Smooth muscle cell (in vitro differentiated cells): ENCODE measurements around the gene SHLD1. TPM values are rescaled to one million over a fixed set of nuclear protein-coding genes. Genes with fewer than 3 reads are reported as not detected.

Source experiments
- DNase-seq: peaks from one replicate; lab custom pipeline; 2025; ENCODE audit not compliant: unreplicated experiment; lab: John Stamatoyannopoulos, UW
- H2AFZ ChIP-seq: fragments of 200-600 bp; sonication (generic); 2 replicates; pipeline ENCODE4 v1.6.0; 2016; ENCODE audit warnings: antibody characterized with exemption, low read depth, mild to moderate bottlenecking
- H3F3A ChIP-seq: fragments of 200-600 bp; sonication (generic); 2 replicates; pipeline ENCODE4 v1.6.0; 2017; ENCODE audit warnings: antibody characterized with exemption, low read depth
- H3K27ac ChIP-seq: fragments of 200-600 bp; sonication (generic); 2 replicates; pipeline ENCODE4 v1.5.1; 2016; ENCODE audit warnings: low read depth, mild to moderate bottlenecking
- H3K27me3 ChIP-seq: fragments of 200-600 bp; sonication (generic); 2 replicates; pipeline ENCODE4 v1.6.1; 2016; ENCODE audit warnings: low read depth, mild to moderate bottlenecking
- H3K36me3 ChIP-seq: fragments of 200-600 bp; sonication (generic); 2 replicates; pipeline ENCODE4 v1.5.1; 2016; ENCODE audit warnings: low read depth
- H3K4me1 ChIP-seq: fragments of 200-600 bp; sonication (generic); 2 replicates; pipeline ENCODE4 v1.5.1; 2016; ENCODE audit warnings: low read depth
- H3K4me2 ChIP-seq: fragments of 200-600 bp; sonication (generic); 2 replicates; pipeline ENCODE4 v1.6.0; 2016; ENCODE audit warnings: mild to moderate bottlenecking
- H3K4me3 ChIP-seq: fragments of 200-600 bp; sonication (generic); 2 replicates; pipeline ENCODE4 v1.5.1; 2016; ENCODE audit warnings: mild to moderate bottlenecking
- H3K79me2 ChIP-seq: fragments of 200-600 bp; sonication (generic); 2 replicates; pipeline ENCODE4 v1.6.0; 2016; ENCODE audit warnings: low read depth, mild to moderate bottlenecking
- H3K9ac ChIP-seq: fragments of 200-600 bp; sonication (generic); 2 replicates; pipeline ENCODE4 v1.6.0; 2016; ENCODE audit warnings: low read depth
- H3K9me3 ChIP-seq: fragments of 200-600 bp; sonication (generic); replicated peaks from 2 replicates; pipeline ENCODE4 v1.5.1; 2016; ENCODE audit warnings: low read depth
- H4K20me1 ChIP-seq: fragments of 200-600 bp; sonication (generic); 2 replicates; pipeline ENCODE4 v1.6.0; 2016; ENCODE audit warnings: low read depth
- WGBS: methylation state at CpG from one replicate; pipeline ENCODE4 v1.1.7; 2016; ENCODE audit warnings: low lambda C conversion rate; 5-methylcytosine and 5-hydroxymethylcytosine counted together
- polyA plus RNA-seq: library from polyadenylated mRNA; unstranded; fragments of >200 nt; fragmentation: Nextera tagmentation; extraction: Ambion mirVana; gene quantifications from 2 replicates; pipeline ENCODE4 v1.2.1, GENCODE V29; 2016
- total RNA-seq: library from RNA; depleted of rRNA; stranded (reverse); fragments of >200 nt; gene quantifications from 2 replicates; pipeline ENCODE4 v1.2.3, GENCODE V29; 2014
- TF ChIP-seq, protein P1 (sequence below): fragments of 200-600 bp; sonication (generic); IDR thresholded peaks from 2 replicates; pipeline ENCODE4 v1.5.1; 2017; ENCODE audit warnings: borderline replicate concordance, mild to moderate bottlenecking, antibody characterized with exemption; ENCODE audit not compliant: insufficient read depth, poor library complexity, severe bottlenecking

SHLD1 gene
- total and polyA plus RNA-seq, 2 experiments from 2014 or later = 3.3 to 3.7 TPM

DNA sequence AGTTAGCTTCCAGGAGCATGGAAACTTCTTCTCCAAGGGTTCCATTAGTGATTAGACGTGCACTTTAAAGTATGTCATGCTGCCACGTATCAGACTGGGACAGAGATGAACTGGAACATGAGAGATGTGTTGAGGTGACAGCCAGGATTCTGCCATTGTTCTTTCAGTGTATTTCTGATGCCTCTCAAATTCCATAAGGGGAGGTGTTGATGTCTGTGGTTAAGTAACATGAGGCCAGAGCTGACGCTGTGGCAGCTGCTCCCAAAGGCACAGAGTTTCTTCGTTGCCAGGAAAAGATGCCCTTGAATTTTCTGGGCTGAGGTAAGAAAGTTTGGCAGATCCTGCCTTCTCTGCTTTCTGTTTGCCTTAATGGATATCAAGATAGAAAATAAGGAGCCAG, 136.6 kb downstream of the SHLD1 start:
- Histone ChIP-seq H3K9ac (no peak overlapping the region), H3K27ac (no peak overlapping the region), H3K79me2 (no peaks in the 10 kb centered on the region), H3K36me3 (no peaks in the 10 kb centered on the region), H3F3A (no peaks in the 10 kb centered on the region), H3K27me3 (peaks cover 5% of the 10 kb centered on the region), H4K20me1 (no peaks in the 10 kb centered on the region), H3K9me3 (no peaks in the 10 kb centered on the region), H3K4me1 (no peaks in the 10 kb centered on the region), H2AFZ (no peak overlapping the region), H3K4me3 (no peak overlapping the region), H3K4me2 (no peak overlapping the region)
- WGBS = 89% methylated on average over 4 of the region's 4 CpGs
- TF ChIP-seq, protein P1, sequence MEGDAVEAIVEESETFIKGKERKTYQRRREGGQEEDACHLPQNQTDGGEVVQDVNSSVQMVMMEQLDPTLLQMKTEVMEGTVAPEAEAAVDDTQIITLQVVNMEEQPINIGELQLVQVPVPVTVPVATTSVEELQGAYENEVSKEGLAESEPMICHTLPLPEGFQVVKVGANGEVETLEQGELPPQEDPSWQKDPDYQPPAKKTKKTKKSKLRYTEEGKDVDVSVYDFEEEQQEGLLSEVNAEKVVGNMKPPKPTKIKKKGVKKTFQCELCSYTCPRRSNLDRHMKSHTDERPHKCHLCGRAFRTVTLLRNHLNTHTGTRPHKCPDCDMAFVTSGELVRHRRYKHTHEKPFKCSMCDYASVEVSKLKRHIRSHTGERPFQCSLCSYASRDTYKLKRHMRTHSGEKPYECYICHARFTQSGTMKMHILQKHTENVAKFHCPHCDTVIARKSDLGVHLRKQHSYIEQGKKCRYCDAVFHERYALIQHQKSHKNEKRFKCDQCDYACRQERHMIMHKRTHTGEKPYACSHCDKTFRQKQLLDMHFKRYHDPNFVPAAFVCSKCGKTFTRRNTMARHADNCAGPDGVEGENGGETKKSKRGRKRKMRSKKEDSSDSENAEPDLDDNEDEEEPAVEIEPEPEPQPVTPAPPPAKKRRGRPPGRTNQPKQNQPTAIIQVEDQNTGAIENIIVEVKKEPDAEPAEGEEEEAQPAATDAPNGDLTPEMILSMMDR = no peak
- DNase-seq = no peak

DNA sequence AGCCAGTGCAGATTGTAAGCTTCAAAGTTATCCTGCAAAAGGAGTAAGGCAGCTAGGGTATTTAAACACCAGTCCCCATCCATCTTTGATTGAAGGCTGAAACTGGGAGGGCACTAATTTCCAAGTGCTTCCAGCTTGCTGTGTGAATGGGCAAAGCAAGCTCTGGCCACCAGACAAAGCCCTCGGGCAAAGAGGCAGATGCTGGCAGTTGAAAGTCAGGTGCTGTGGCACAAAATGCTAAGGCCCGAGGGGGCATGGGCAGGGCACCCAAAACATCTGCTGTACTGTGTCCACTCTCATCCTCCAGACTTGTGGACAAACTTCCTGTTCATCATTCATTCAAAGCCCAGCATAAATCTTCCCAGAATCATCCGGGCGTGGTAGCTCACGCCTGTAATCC, 137.2 kb downstream of the SHLD1 start:
- H2AFZ ChIP-seq = no peak overlapping the region
- no peak overlapping the region for H3K4me3 ChIP-seq
- 88% methylated on average over 5 of the region's 5 CpGs for whole genome bisulfite sequencing
- no peaks in the 10 kb centered on the region for H3K9me3 ChIP-seq
- no peaks in the 10 kb centered on the region for H3K4me1 ChIP-seq
- H3K36me3 ChIP-seq = no peaks in the 10 kb centered on the region
- TF ChIP-seq, protein P1 = no peak
- no peak overlapping the region for H3K9ac ChIP-seq
- H3K4me2 ChIP-seq = no peak overlapping the region
- DNase-seq = no peak
- H3K79me2 ChIP-seq = no peaks in the 10 kb centered on the region
- H4K20me1 ChIP-seq = no peaks in the 10 kb centered on the region
- no peaks in the 10 kb centered on the region for H3F3A ChIP-seq
- H3K27me3 ChIP-seq = peaks cover 5% of the 10 kb centered on the region
- no peak overlapping the region for H3K27ac ChIP-seq

DNA sequence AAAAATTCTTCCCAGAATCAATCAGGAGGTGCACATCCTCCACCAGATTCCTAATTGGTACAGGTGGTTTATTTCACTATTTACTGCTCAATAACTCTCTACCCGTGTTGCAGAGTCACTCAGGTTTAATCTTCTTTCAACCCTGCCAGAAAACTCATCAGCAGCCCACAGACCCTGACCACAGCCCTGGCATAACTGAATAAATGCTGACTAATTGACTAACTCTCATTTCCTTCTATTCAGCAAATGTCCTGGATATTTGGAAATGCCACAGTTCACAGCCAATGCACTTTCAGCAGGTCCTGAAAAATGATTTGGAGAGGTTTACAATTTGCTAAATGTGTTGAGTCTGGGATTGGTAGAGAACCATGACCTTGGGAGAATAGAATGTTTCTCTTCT, 137.8 kb downstream of the SHLD1 start:
- H3K27ac ChIP-seq = no peak overlapping the region
- no peaks in the 10 kb centered on the region for H3K36me3 ChIP-seq
- H3K9ac ChIP-seq = no peak overlapping the region
- H3K9me3 ChIP-seq = no peaks in the 10 kb centered on the region
- H3K27me3 ChIP-seq = peaks cover 5% of the 10 kb centered on the region
- H4K20me1 ChIP-seq = no peaks in the 10 kb centered on the region
- no peaks in the 10 kb centered on the region for H3K79me2 ChIP-seq
- H2AFZ ChIP-seq = no peak overlapping the region
- no peaks in the 10 kb centered on the region for H3F3A ChIP-seq
- H3K4me3 ChIP-seq = no peak overlapping the region
- no peak for DNase-seq
- H3K4me1 ChIP-seq = no peaks in the 10 kb centered on the region
- TF ChIP-seq, protein P1 = no peak
- H3K4me2 ChIP-seq = no peak overlapping the region
- 79% methylated on average over 1 of the region's 1 CpG for WGBS

DNA sequence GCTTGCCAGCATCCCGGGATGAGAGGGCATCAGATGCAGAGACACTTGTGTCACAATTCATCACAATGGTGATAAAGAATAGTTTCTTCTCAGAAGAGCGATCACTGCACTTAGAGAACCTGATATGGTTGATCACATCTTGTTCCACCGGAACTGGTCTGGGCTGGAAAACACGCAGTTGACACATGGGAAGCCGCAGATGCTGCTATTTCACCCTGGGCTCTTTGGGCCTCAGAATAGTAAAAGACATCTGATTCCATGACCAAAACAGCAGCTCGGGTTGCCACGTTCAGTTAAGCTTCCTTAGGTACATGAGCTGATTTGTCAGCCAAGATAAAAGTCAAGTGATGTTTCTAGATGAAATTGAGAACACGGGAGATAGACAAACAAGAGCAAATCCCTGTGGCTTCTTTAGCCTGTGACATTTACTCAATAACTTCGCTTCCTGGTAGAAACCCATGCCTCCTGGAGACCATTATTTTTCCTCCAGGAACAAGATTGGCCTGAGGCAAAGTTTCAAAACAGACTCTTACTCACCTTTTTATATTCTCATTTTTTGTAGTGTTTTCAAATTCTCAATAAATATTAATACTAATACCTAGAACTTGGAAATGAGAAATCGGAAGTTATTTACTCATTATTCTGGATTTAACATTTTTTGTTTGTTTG, 140.7 kb downstream of the SHLD1 start:
- DNase-seq = no peak
- no peak overlapping the region for H3K4me3 ChIP-seq
- no peak overlapping the region for H2AFZ ChIP-seq
- H3K9me3 ChIP-seq = no peaks in the 10 kb centered on the region
- 85% methylated on average over 10 of the region's 10 CpGs for WGBS
- no peaks in the 10 kb centered on the region for H4K20me1 ChIP-seq
- no peaks in the 10 kb centered on the region for H3K36me3 ChIP-seq
- H3F3A ChIP-seq = no peaks in the 10 kb centered on the region
- H3K27ac ChIP-seq = no peak overlapping the region
- no peaks in the 10 kb centered on the region for H3K79me2 ChIP-seq
- TF ChIP-seq, protein P1 = no peak
- no peak overlapping the region for H3K4me2 ChIP-seq
- no peak overlapping the region for H3K9ac ChIP-seq
- peaks cover 5% of the 10 kb centered on the region for H3K27me3 ChIP-seq
- H3K4me1 ChIP-seq = no peaks in the 10 kb centered on the region
